Panc1 (cell line): Measurements from ENCODE around the gene AEBP2. TPM values are rescaled to one million over a fixed set of nuclear protein-coding genes. Genes with fewer than 3 reads are reported as not detected.

Source experiments
- ATAC-seq: fragments of 200-7000 bp; cut with Tn5 transposase; 2 replicates; pipeline ENCODE4 v1.9.1; 2020; ENCODE audit warnings: mild to moderate bottlenecking, moderate library complexity
- BruUV-seq: library from RNA; stranded (reverse); fragments of 400-500 nt; replicated peaks from 2 replicates; lab custom pipeline; 2021; lab: Mats Ljungman, UMichigan
- CTCF ChIA-PET: fragments of 300-600 bp; sonication (Branson Sonifier 250); formaldehyde crosslinking; loops from one replicate; lab custom pipeline; 2022; ENCODE audit warnings: antibody characterized with exemption; lab: Charles Lee
- POLR2A ChIA-PET: fragments of 300-600 bp; sonication (Branson Sonifier 250); formaldehyde crosslinking; loops from one replicate; lab custom pipeline; 2022; ENCODE audit warnings: antibody characterized with exemption; lab: Charles Lee
- DNase-seq: peaks from one replicate; pipeline ENCODE4 v3.0.0-alpha.2; 2010; ENCODE audit warnings: low read depth, low spot score
- H3K27ac ChIP-seq: 2 replicates; pipeline ENCODE4 v1.5.1; 2011; ENCODE audit warnings: mild to moderate bottlenecking, low read length, inconsistent platforms
- H3K27me3 ChIP-seq: fragments of 200-500 bp; sonication (Bioruptor generic); 2 replicates; pipeline ENCODE4 v1.6.0; 2014; ENCODE audit warnings: low read length, inconsistent platforms; ENCODE audit not compliant: control insufficient read depth, insufficient read depth
- H3K36me3 ChIP-seq: fragments of 200-500 bp; sonication (Bioruptor generic); 2 replicates; pipeline ENCODE4 v1.5.1; 2014; ENCODE audit warnings: inconsistent platforms, mild to moderate bottlenecking, low read length, moderate library complexity; ENCODE audit not compliant: control insufficient read depth, insufficient read depth
- H3K4me1 ChIP-seq: 2 replicates; pipeline ENCODE4 v1.5.1; 2011; ENCODE audit warnings: inconsistent platforms, mild to moderate bottlenecking, low read length, moderate library complexity; ENCODE audit not compliant: control insufficient read depth, insufficient read depth
- H3K4me3 ChIP-seq, 2 experiments: 2 replicates each; pipeline ENCODE4 v1.5.1; 2011 to 2012; ENCODE audit warnings: low read depth in 2 of 2, low read length in 2 of 2, mild to moderate bottlenecking in 2 of 2, inconsistent platforms in 1 of 2, moderate library complexity in 1 of 2
- H3K9me3 ChIP-seq: fragments of 200-500 bp; sonication (Bioruptor generic); 2 replicates; pipeline ENCODE4 v1.5.1; 2014; ENCODE audit warnings: low read depth, mild to moderate bottlenecking, inconsistent platforms, low read length, moderate library complexity; ENCODE audit not compliant: control insufficient read depth, insufficient read depth
- CTCF ChIP-seq: fragments of 450-650 bp; IDR thresholded peaks from 2 replicates; pipeline ENCODE4 v1.5.1; 2017; ENCODE audit warnings: mild to moderate bottlenecking
- POLR2AphosphoS5 ChIP-seq: IDR thresholded peaks from 2 replicates; pipeline ENCODE4 v1.6.1; 2012; ENCODE audit warnings: mild to moderate bottlenecking, low read depth, low read length, moderate library complexity
- SIN3A ChIP-seq: IDR thresholded peaks from 2 replicates; pipeline ENCODE4 v1.6.1; 2012; ENCODE audit warnings: low read depth, mild to moderate bottlenecking, low read length, moderate library complexity, borderline replicate concordance; ENCODE audit not compliant: insufficient read depth
- TCF7L2 ChIP-seq: IDR thresholded peaks from 2 replicates; pipeline ENCODE4 v1.6.1; 2011; ENCODE audit warnings: mild to moderate bottlenecking, low read depth, low read length, inconsistent platforms
- in situ Hi-C: cut with HindIII; loops from 2 replicates; pipeline ENCODE4 v1.10.0; 2016; ENCODE audit warnings: low sequenced_read_pairs, low pct_unique_long_range_greater_than_20kb
- intact Hi-C: fragments of 100-400 bp; cut with micrococcal nuclease; formaldehyde crosslinking; loops from one replicate; pipeline ENCODE4 v1.10.0; 2022; ENCODE audit not compliant: unreplicated experiment
- total RNA-seq: library from RNA; stranded (reverse); gene quantifications from one replicate; pipeline ENCODE4 v1.2.1, GENCODE V29; 2021; ENCODE audit not compliant: unreplicated experiment
- TF ChIP-seq, protein P1 (sequence below), 2 experiments: IDR thresholded peaks; 2 replicates each; pipeline ENCODE4 v1.6.1; 2011 to 2012; ENCODE audit warnings: low read depth in 2 of 2, control low read depth in 1 of 2, low read length in 1 of 2, mild to moderate bottlenecking in 1 of 2, moderate library complexity in 1 of 2; ENCODE audit not compliant: insufficient read depth in 1 of 2

AEBP2 gene
- total RNA-seq, 1 experiment from 2014 or later = 32.4 TPM

GRCh38 chr12:19443585-19443984 lies 4.3 kb downstream of the AEBP2 start:
- H3K9me3 ChIP-seq = no peaks in the 10 kb centered on the region
- peaks cover 7% of the 10 kb centered on the region; the same call in 1 of the 2 replicates for H3K4me1 ChIP-seq
- no peak for ATAC-seq
- intact Hi-C loops (no loop called here), in situ Hi-C loops (no loop called here)
- no peak overlapping the region for H3K4me3 ChIP-seq
- H3K36me3 ChIP-seq = no peaks in the 10 kb centered on the region; the same call in none of the 2 replicates
- ChIA-PET POLR2A (no interaction called here), CTCF (no interaction called here)
- H3K27ac ChIP-seq = no peak overlapping the region
- no peak for DNase-seq
- TF ChIP-seq, protein P1, sequence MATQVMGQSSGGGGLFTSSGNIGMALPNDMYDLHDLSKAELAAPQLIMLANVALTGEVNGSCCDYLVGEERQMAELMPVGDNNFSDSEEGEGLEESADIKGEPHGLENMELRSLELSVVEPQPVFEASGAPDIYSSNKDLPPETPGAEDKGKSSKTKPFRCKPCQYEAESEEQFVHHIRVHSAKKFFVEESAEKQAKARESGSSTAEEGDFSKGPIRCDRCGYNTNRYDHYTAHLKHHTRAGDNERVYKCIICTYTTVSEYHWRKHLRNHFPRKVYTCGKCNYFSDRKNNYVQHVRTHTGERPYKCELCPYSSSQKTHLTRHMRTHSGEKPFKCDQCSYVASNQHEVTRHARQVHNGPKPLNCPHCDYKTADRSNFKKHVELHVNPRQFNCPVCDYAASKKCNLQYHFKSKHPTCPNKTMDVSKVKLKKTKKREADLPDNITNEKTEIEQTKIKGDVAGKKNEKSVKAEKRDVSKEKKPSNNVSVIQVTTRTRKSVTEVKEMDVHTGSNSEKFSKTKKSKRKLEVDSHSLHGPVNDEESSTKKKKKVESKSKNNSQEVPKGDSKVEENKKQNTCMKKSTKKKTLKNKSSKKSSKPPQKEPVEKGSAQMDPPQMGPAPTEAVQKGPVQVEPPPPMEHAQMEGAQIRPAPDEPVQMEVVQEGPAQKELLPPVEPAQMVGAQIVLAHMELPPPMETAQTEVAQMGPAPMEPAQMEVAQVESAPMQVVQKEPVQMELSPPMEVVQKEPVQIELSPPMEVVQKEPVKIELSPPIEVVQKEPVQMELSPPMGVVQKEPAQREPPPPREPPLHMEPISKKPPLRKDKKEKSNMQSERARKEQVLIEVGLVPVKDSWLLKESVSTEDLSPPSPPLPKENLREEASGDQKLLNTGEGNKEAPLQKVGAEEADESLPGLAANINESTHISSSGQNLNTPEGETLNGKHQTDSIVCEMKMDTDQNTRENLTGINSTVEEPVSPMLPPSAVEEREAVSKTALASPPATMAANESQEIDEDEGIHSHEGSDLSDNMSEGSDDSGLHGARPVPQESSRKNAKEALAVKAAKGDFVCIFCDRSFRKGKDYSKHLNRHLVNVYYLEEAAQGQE (IDR thresholded peaks at IDR 0.05; ENCODE audit: insufficient read depth in 1 of 2, low read depth in 2 of 2, low read length in 1 of 2) = no peak
- TF ChIP-seq POLR2AphosphoS5 (no peak), TCF7L2 (no peak), CTCF (no peak), SIN3A (no peak)
- no peaks in the 10 kb centered on the region for H3K27me3 ChIP-seq
- no TSS peak for BruUV-seq

DNA sequence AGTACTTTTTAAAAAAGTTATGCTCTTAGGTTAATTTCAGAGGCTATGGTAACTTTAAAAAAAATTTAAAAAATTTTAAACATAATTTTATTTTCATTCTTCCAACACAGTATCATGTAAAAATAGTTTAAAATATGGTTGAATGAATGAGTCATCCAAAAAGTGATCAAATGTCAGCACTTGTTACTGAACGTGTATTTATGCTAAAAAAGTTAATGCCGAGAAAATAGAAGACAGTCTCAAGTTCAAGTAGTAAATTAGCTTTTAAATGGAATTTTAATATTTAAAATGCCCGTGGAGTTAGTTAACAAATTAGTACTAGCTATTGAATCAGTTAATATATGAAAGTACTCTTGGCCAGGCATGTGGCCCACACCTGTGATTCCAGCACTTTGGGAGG lies 4.8 kb downstream of the AEBP2 start:
- H3K27me3 ChIP-seq = no peaks in the 10 kb centered on the region
- peaks cover 4% of the 10 kb centered on the region; the same call in 1 of the 2 replicates for H3K4me1 ChIP-seq
- no peak for TF ChIP-seq CTCF
- no peak for TF ChIP-seq SIN3A
- no peak for TF ChIP-seq POLR2AphosphoS5
- TF ChIP-seq TCF7L2 = no peak
- TF ChIP-seq, protein P1 (IDR thresholded peaks at IDR 0.05; ENCODE audit: insufficient read depth in 1 of 2, low read depth in 2 of 2, low read length in 1 of 2) = no peak
- H3K27ac ChIP-seq = no peak overlapping the region
- ChIA-PET CTCF (no interaction called here), POLR2A (no interaction called here)
- no peaks in the 10 kb centered on the region; the same call in none of the 2 replicates for H3K36me3 ChIP-seq
- intact Hi-C loops = no loop called here
- DNase-seq (no peak), ATAC-seq (no peak)
- no peak overlapping the region for H3K4me3 ChIP-seq
- in situ Hi-C loops = no loop called here
- BruUV-seq = TSS peak; percentile 2
- H3K9me3 ChIP-seq = no peaks in the 10 kb centered on the region
